IMR-90 (cell line): ENCODE measurements around the gene ANKFY1. TPM values are rescaled to one million over a fixed set of nuclear protein-coding genes. Genes with fewer than 3 reads are reported as not detected.

Experiments used
- ATAC-seq: fragments of 200-7000 bp; cut with Tn5 transposase; 2 replicates; pipeline ENCODE4 v1.9.1; 2020; ENCODE audit warnings: low read depth, mild to moderate bottlenecking, moderate library complexity
- BruUV-seq: library from RNA; stranded (reverse); fragments of 400-500 nt; replicated peaks from 2 replicates; lab custom pipeline; 2021; lab: Mats Ljungman, UMichigan
- CTCF ChIA-PET: fragments of 300-600 bp; formaldehyde crosslinking; extraction: SDS; loops from one replicate; lab custom pipeline; 2021; ENCODE audit warnings: antibody characterized with exemption; lab: Yijun Ruan, JAX
- POLR2A ChIA-PET: fragments of 300-600 bp; sonication (Branson Sonifier 250); formaldehyde crosslinking; loops from one replicate; lab custom pipeline; 2022; ENCODE audit warnings: antibody characterized with exemption; ENCODE audit not compliant: unreplicated experiment; lab: Charles Lee
- DNase-seq: peaks from one replicate; pipeline ENCODE4 v3.0.0; 2013
- H2AFZ ChIP-seq: replicated peaks from 2 replicates; pipeline ENCODE3; 2013; ENCODE audit warnings: low read length, mild to moderate bottlenecking; ENCODE audit not compliant: poor library complexity
- H2AK5ac ChIP-seq: 2 replicates; pipeline ENCODE4 v1.6.1; 2013; ENCODE audit warnings: low read depth, low read length, inconsistent platforms
- H2AK9ac ChIP-seq: replicated peaks from 2 replicates; pipeline ENCODE3; 2013; ENCODE audit warnings: mild to moderate bottlenecking, low read depth, low read length, moderate library complexity; ENCODE audit not compliant: poor library complexity
- H2BK120ac ChIP-seq: 2 replicates; pipeline ENCODE4 v1.6.1; 2013; ENCODE audit warnings: low read depth, low read length, inconsistent platforms
- H2BK15ac ChIP-seq: 3 replicates; pipeline ENCODE4 v1.6.1; 2013; ENCODE audit warnings: low read depth, low read length, inconsistent platforms
- H2BK20ac ChIP-seq: 2 replicates; pipeline ENCODE4 v1.6.1; 2013; ENCODE audit warnings: low read depth, mild to moderate bottlenecking, inconsistent platforms, low read length, moderate library complexity
- H2BK5ac ChIP-seq: 2 replicates; pipeline ENCODE4 v1.6.1; 2013; ENCODE audit warnings: mild to moderate bottlenecking, low read depth, low read length, inconsistent platforms; ENCODE audit not compliant: poor library complexity, severe bottlenecking
- H3K14ac ChIP-seq: replicated peaks from 2 replicates; pipeline ENCODE4 v1.6.1; 2013; ENCODE audit warnings: low read depth, low read length, inconsistent platforms
- H3K18ac ChIP-seq: 2 replicates; pipeline ENCODE4 v1.6.1; 2013; ENCODE audit warnings: low read depth, low read length, control low read depth
- H3K23ac ChIP-seq: 2 replicates; pipeline ENCODE4 v1.6.1; 2013; ENCODE audit warnings: low read depth, low read length, inconsistent platforms
- H3K27ac ChIP-seq: 2 replicates; pipeline ENCODE4 v1.5.1; 2013; ENCODE audit warnings: mild to moderate bottlenecking, control low read depth, low read length; ENCODE audit not compliant: insufficient read depth
- H3K27me3 ChIP-seq: 2 replicates; pipeline ENCODE4 v1.6.1; 2013; ENCODE audit warnings: low read length; ENCODE audit not compliant: control insufficient read depth, insufficient read depth
- H3K36me3 ChIP-seq: 2 replicates; pipeline ENCODE4 v1.6.1; 2013; ENCODE audit warnings: low read length, mixed read lengths; ENCODE audit not compliant: control insufficient read depth, insufficient read depth
- H3K4ac ChIP-seq: 2 replicates; pipeline ENCODE4 v1.6.1; 2013; ENCODE audit warnings: low read depth, low read length, inconsistent platforms
- H3K4me1 ChIP-seq: 2 replicates; pipeline ENCODE4 v1.6.1; 2013; ENCODE audit warnings: low read length, mixed read lengths; ENCODE audit not compliant: control insufficient read depth, insufficient read depth
- H3K4me2 ChIP-seq: 2 replicates; pipeline ENCODE4 v1.6.1; 2013; ENCODE audit warnings: low read depth, mild to moderate bottlenecking, control low read depth, low read length, moderate library complexity
- H3K4me3 ChIP-seq: 2 replicates; pipeline ENCODE4 v1.5.1; 2013; ENCODE audit warnings: low read depth, mild to moderate bottlenecking, control low read depth, low read length, moderate library complexity; ENCODE audit not compliant: insufficient read depth
- H3K56ac ChIP-seq: 2 replicates; pipeline ENCODE4 v1.6.1; 2013; ENCODE audit warnings: low read length, inconsistent platforms; ENCODE audit not compliant: insufficient read depth; ENCODE audit errors: extremely low read depth
- H3K79me1 ChIP-seq, 2 experiments: 2 replicates each; pipeline ENCODE4 v1.6.1; 2013; ENCODE audit warnings: low read length in 2 of 2, inconsistent platforms in 1 of 2, low read depth in 1 of 2
- H3K9ac ChIP-seq: 2 replicates; pipeline ENCODE4 v1.6.1; 2013; ENCODE audit warnings: low read depth, low read length, control low read depth
- H3K9me1 ChIP-seq: 2 replicates; pipeline ENCODE4 v1.6.1; 2013; ENCODE audit warnings: low read length, inconsistent platforms; ENCODE audit not compliant: insufficient read depth
- H3K9me3 ChIP-seq: 2 replicates; pipeline ENCODE4 v1.6.1; 2013; ENCODE audit warnings: low read length; ENCODE audit not compliant: control insufficient read depth, insufficient read depth
- H4K20me1 ChIP-seq: 2 replicates; pipeline ENCODE4 v1.6.1; 2013; ENCODE audit warnings: low read length, inconsistent platforms; ENCODE audit not compliant: insufficient read depth
- H4K5ac ChIP-seq: 2 replicates; pipeline ENCODE4 v1.6.1; 2013; ENCODE audit warnings: mild to moderate bottlenecking, low read depth, low read length, control low read depth
- H4K8ac ChIP-seq, 2 experiments: 2 replicates each; pipeline ENCODE4 v1.6.1; 2013; ENCODE audit warnings: low read depth in 2 of 2, low read length in 2 of 2, control low read depth in 1 of 2, inconsistent platforms in 1 of 2
- H4K91ac ChIP-seq: 2 replicates; pipeline ENCODE4 v1.6.1; 2013; ENCODE audit warnings: low read depth, low read length, inconsistent platforms; ENCODE audit not compliant: insufficient read depth
- BHLHE40 ChIP-seq: fragments of 150-350 bp; IDR thresholded peaks from 2 replicates; pipeline ENCODE4 v1.6.1; 2016; ENCODE audit warnings: mild to moderate bottlenecking, low read depth, low read length
- FOS ChIP-seq: fragments of 150-350 bp; IDR thresholded peaks from 2 replicates; pipeline ENCODE4 v1.6.1; 2016; ENCODE audit warnings: low read depth, low read length
- MAFK ChIP-seq: IDR thresholded peaks from 2 replicates; pipeline ENCODE4 v1.6.1; 2012; ENCODE audit warnings: low read depth, low read length, improper control_type of control experiment
- MAZ ChIP-seq: IDR thresholded peaks from 2 replicates; pipeline ENCODE4 v1.6.1; 2012; ENCODE audit warnings: low read depth, mild to moderate bottlenecking, low read length, improper control_type of control experiment, moderate library complexity, borderline replicate concordance
- MXI1 ChIP-seq: IDR thresholded peaks from 2 replicates; pipeline ENCODE4 v1.6.1; 2012; ENCODE audit warnings: low read depth, mild to moderate bottlenecking, low read length, moderate library complexity, borderline replicate concordance
- POLR2A ChIP-seq: IDR thresholded peaks from 2 replicates; pipeline ENCODE4 v1.6.1; 2012; ENCODE audit warnings: mild to moderate bottlenecking, low read depth, low read length
- RAD21 ChIP-seq: IDR thresholded peaks from 2 replicates; pipeline ENCODE4 v1.6.1; 2012; ENCODE audit warnings: low read length, improper control_type of control experiment
- RFX5 ChIP-seq: IDR thresholded peaks from 2 replicates; pipeline ENCODE4 v1.8.0; 2012; ENCODE audit warnings: low read depth, mild to moderate bottlenecking, low read length, moderate library complexity
- SMC3 ChIP-seq: fragments of 150-350 bp; IDR thresholded peaks from 2 replicates; pipeline ENCODE4 v1.6.1; 2016; ENCODE audit warnings: low read depth, mild to moderate bottlenecking, antibody characterized with exemption, low read length, moderate library complexity
- WGBS, 2 experiments: methylation state at CpG; one replicate each; pipeline versions ENCODE4 v1.1.5 to v1.1.7; 2013; ENCODE audit warnings: missing lambda C conversion rate in 2 of 2; ENCODE audit not compliant: insufficient read length in 1 of 2; ENCODE audit errors: extremely low coverage in 2 of 2; 5-methylcytosine and 5-hydroxymethylcytosine counted together
- dilution Hi-C: fragments of 300-500 bp; cut with HindIII; formaldehyde crosslinking; loops from one replicate; pipeline ENCODE4 v1.14.3; 2018; ENCODE audit warnings: low sequenced_read_pairs; ENCODE audit not compliant: unreplicated experiment
- in situ Hi-C: fragments of 300-500 bp; cut with MboI; formaldehyde crosslinking; loops from 3 replicates; pipeline ENCODE4 v1.14.3; 2019; ENCODE audit warnings: low sequenced_read_pairs, inconsistent platforms, mixed read lengths
- intact Hi-C: fragments of 100-400 bp; cut with micrococcal nuclease; formaldehyde crosslinking; loops from 2 replicates; pipeline ENCODE4 v1.10.0; 2022
- polyA plus RNA-seq, 3 experiments: library from polyadenylated mRNA; depleted of rRNA; stranded (reverse); fragments of >200 nt; gene quantifications; 2 replicates each; pipeline ENCODE4 v1.2.3, GENCODE V29; 2012; ENCODE audit warnings: low replicate concordance in 1 of 3
- total RNA-seq: library from RNA; depleted of rRNA; stranded (reverse); fragments of >200 nt; gene quantifications from 2 replicates; pipeline ENCODE4 v1.2.3, GENCODE V29; 2012

The ANKFY1 gene
- total and polyA plus RNA-seq, 2 of the 4 experiments (the other 2 are of a cell fraction), result 32.3 to 48.9 TPM

DNA sequence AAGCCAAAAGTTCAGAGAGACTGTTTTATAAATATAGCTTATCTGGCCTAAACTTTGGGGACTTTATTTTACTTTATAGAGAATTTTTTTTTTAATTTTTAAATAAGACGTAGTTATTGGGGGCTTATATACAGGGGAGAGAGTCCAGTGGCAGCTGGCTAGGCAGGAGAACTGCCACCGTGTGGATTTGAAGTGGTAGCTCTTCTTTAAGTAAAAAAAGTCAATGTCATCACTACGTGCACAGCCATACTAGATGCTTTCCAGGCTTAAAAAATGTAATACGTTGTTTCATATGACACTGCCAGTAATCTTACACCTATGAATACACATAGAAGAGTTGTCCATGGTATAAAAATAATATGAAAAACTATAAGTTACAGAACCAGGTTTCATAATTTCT, 31.9 kb upstream of the ANKFY1 start:
- intact Hi-C loops, result loop anchor here (5.0 kb wide), 2 partner anchors 42 to 58 kb away; no protein-coding TSS in a partner anchor
- BruUV-seq, result no TSS peak
- Histone ChIP-seq H3K27me3 (no peaks in the 10 kb centered on the region), H2BK120ac (no peak overlapping the region), H3K36me3 (peaks cover 13% of the 10 kb centered on the region), H3K9me1 (peaks cover 6% of the 10 kb centered on the region; the same call in 1 of the 2 replicates), H3K4ac (no peak overlapping the region), H2AK5ac (no peak overlapping the region), H3K79me1 (peaks cover 28 to 57% of the 10 kb centered on the region in 2 experiments), H2AFZ (no peak overlapping the region), H3K23ac (no peak overlapping the region), H3K27ac (no peak overlapping the region), H2BK5ac (no peak overlapping the region), H3K4me3 (no peak overlapping the region), H4K5ac (no peak overlapping the region), H3K9ac (no peak overlapping the region), H3K18ac (no peak overlapping the region), H2AK9ac (no peak overlapping the region), H4K20me1 (peaks cover 39% of the 10 kb centered on the region; the same call in 1 of the 2 replicates), H3K56ac (no peak overlapping the region), H4K91ac (no peak overlapping the region), H2BK20ac (no peak overlapping the region), H3K9me3 (no peaks in the 10 kb centered on the region), H2BK15ac (no peak overlapping the region), H3K4me2 (no peak overlapping the region), H4K8ac (no peak overlapping the region), H3K4me1 (peaks cover 5% of the 10 kb centered on the region; the same call in 1 of the 2 replicates), H3K14ac (no peak overlapping the region)
- dilution Hi-C loops, result no loop called here
- TF ChIP-seq MAFK (no peak), MXI1 (no peak), POLR2A (no peak), RFX5 (no peak), MAZ (no peak), RAD21 (no peak), BHLHE40 (no peak), SMC3 (no peak), FOS (no peak)
- DNase-seq (no peak), ATAC-seq (no peak)
- in situ Hi-C loops, result no loop called here
- ChIA-PET CTCF (interaction anchor here (2.4 kb wide), 1 partner anchor 9 kb away, joined by 6 read pairs; no protein-coding TSS in a partner anchor), POLR2A (no interaction called here)
- no CpG with 5 or more reads among the region's 4 CpGs for WGBS, 2 experiments
